ENCODE data around the gene GATA1. TPM values are rescaled to one million over a fixed set of nuclear protein-coding genes. Genes with fewer than 3 reads are reported as not detected.

Gene GATA1
- total and polyA plus RNA-seq, 10 of the 15 experiments (the other 5 are each of a cell fraction or from before 2014, with no cell fraction given): 0.24 to 0.36 TPM; not detected in 8

DNA sequence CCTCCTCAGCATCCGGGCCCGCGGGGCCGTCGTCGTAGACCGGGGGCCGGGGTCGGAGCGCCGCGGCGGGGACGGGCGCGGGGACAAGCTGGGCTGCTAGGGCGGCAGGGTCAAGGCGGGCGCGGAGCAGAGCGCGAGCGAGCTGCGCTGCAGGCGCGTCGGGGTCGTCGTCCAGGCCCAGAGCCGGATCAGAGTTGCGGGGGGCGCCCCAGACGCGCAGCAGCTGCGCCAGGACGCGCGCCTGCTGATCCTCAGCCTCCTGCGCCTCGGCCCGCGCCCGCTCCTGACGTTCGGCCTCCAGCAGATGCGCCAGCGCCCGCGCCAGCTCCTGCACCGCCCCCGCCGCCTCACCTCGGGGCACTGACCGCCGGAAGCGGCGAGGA lies 45.5 kb downstream of the GATA1 start:
- FAIRE-seq: no peak
- Histone ChIP-seq H3K36me3 (ENCODE audit: control insufficient read depth in 2 of 2, insufficient read depth in 2 of 2, low read length in 1 of 2) (no peaks in the 10 kb centered on the region), H3K4me2 (ENCODE audit: control insufficient read depth, insufficient read depth) (no peak overlapping the region), H3K9ac (ENCODE audit: control insufficient read depth, insufficient read depth, low read length) (no peak overlapping the region), H3K9me3 (replicated peaks; ENCODE audit: control insufficient read depth, insufficient read depth, low read length) (no peaks in the 10 kb centered on the region; the same call in 2 of the 3 replicates), H3K27ac (ENCODE audit: control insufficient read depth, insufficient read depth) (no peak overlapping the region), H3K79me2 (ENCODE audit: control insufficient read depth, insufficient read depth, low read length) (no peaks in the 10 kb centered on the region), H4K20me1 (ENCODE audit: control insufficient read depth, insufficient read depth) (no peaks in the 10 kb centered on the region), H3K4me3 (no peak overlapping the region), H3K27me3 (replicated peaks in 1 of 2; ENCODE audit: control insufficient read depth in 2 of 2, insufficient read depth in 2 of 2, low read length in 1 of 2) (0 out of 4 replicates have a peak, but pooled peaks cover 0 to 2% of the 10 kb centered on the region in 2 experiments), H3K4me1 (ENCODE audit: control insufficient read depth, insufficient read depth, low read length) (no peaks in the 10 kb centered on the region), H2AFZ (ENCODE audit: control insufficient read depth, low read depth, low read length) (no peak overlapping the region)
- RAD21 ChIA-PET (ENCODE audit: unreplicated experiment): no interaction called here
- in situ Hi-C loops (cut with MboI): no loop called here
- no peak for TF ChIP-seq NFYB (IDR thresholded peaks at IDR 0.05; ENCODE audit: insufficient read depth, low read depth, low read length)
- no peak for TF ChIP-seq ATF7 (IDR thresholded peaks at IDR 0.05; ENCODE audit: low read depth)
- TF ChIP-seq ASH2L (IDR thresholded peaks at IDR 0.05; ENCODE audit: borderline replicate concordance, low read depth): no peak
- TF ChIP-seq, protein P1, sequence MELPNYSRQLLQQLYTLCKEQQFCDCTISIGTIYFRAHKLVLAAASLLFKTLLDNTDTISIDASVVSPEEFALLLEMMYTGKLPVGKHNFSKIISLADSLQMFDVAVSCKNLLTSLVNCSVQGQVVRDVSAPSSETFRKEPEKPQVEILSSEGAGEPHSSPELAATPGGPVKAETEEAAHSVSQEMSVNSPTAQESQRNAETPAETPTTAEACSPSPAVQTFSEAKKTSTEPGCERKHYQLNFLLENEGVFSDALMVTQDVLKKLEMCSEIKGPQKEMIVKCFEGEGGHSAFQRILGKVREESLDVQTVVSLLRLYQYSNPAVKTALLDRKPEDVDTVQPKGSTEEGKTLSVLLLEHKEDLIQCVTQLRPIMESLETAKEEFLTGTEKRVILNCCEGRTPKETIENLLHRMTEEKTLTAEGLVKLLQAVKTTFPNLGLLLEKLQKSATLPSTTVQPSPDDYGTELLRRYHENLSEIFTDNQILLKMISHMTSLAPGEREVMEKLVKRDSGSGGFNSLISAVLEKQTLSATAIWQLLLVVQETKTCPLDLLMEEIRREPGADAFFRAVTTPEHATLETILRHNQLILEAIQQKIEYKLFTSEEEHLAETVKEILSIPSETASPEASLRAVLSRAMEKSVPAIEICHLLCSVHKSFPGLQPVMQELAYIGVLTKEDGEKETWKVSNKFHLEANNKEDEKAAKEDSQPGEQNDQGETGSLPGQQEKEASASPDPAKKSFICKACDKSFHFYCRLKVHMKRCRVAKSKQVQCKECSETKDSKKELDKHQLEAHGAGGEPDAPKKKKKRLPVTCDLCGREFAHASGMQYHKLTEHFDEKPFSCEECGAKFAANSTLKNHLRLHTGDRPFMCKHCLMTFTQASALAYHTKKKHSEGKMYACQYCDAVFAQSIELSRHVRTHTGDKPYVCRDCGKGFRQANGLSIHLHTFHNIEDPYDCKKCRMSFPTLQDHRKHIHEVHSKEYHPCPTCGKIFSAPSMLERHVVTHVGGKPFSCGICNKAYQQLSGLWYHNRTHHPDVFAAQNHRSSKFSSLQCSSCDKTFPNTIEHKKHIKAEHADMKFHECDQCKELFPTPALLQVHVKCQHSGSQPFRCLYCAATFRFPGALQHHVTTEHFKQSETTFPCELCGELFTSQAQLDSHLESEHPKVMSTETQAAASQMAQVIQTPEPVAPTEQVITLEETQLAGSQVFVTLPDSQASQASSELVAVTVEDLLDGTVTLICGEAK (IDR thresholded peaks at IDR 0.05; ENCODE audit: borderline replicate concordance): no peak
- no peak for TF ChIP-seq IKZF1 (conservative IDR thresholded peaks at IDR 0.05)
- TF ChIP-seq PAX8 (IDR thresholded peaks at IDR 0.05): no peak
- no peak for TF ChIP-seq FOXK2 (IDR thresholded peaks at IDR 0.05)
- 37% methylated on average over 26 of the region's 57 CpGs for WGBS (ENCODE audit: insufficient coverage, insufficient replicate concordance, low lambda C conversion rate, missing lambda C conversion rate)
- CTCF ChIA-PET: no interaction called here
- POLR2A ChIA-PET: interaction anchor here (0.7 kb wide), 1 partner anchor 193 kb away, joined by 3 read pairs; no protein-coding TSS in a partner anchor
- no TSS peak for BruUV-seq (replicated peaks)
- SMC1A ChIA-PET (ENCODE audit: uncharacterized antibody, unreplicated experiment): no interaction called here
- ATAC-seq: no peak
- DNase-seq (ENCODE audit: low read depth, low spot score): no peak
- intact Hi-C loops (cut with micrococcal nuclease; ENCODE audit: unreplicated experiment): no loop called here

All from GM12878 (cell line).